NCI-H2171 (cell line): ENCODE results near the gene CORO7.
A peak's percentile ranks its signal among the peaks of the same experiment; 100 is the strongest.
"Not testable (repeated sequence)": the region's sequence is repeated elsewhere in the genome, so short reads cannot be mapped to it uniquely, and the experiment has no call there.

Source experiments
- DNase-seq: peaks from one replicate; lab custom pipeline; 2025; lab: John Stamatoyannopoulos, UW

The CORO7 gene

DNA sequence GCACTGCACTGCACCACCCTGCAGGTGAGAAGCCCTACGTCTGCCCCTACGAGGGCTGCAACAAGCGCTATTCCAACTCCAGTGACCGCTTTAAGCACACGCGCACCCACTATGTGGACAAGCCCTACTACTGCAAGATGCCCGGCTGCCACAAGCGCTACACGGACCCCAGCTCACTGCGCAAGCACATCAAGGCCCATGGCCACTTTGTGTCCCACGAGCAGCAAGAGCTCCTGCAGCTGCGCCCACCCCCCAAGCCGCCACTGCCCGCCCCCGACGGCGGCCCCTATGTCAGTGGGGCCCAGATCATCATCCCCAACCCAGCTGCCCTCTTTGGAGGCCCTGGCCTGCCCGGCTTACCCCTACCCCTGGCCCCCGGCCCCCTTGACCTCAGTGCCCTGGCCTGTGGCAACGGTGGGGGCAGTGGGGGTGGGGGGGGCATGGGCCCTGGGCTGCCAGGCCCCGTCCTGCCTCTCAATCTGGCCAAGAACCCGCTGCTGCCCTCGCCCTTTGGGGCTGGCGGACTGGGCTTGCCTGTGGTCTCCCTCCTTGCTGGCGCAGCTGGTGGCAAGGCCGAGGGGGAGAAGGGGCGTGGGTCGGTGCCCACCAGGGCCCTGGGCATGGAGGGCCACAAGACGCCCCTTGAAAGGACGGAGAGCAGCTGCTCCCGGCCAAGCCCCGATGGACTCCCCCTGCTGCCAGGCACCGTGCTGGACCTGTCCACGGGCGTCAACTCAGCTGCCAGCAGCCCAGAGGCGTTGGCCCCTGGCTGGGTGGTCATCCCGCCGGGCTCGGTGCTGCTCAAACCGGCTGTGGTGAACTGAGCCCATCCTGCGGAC is 79.5 kb downstream of the CORO7 start:
- no peak for DNase-seq

DNA sequence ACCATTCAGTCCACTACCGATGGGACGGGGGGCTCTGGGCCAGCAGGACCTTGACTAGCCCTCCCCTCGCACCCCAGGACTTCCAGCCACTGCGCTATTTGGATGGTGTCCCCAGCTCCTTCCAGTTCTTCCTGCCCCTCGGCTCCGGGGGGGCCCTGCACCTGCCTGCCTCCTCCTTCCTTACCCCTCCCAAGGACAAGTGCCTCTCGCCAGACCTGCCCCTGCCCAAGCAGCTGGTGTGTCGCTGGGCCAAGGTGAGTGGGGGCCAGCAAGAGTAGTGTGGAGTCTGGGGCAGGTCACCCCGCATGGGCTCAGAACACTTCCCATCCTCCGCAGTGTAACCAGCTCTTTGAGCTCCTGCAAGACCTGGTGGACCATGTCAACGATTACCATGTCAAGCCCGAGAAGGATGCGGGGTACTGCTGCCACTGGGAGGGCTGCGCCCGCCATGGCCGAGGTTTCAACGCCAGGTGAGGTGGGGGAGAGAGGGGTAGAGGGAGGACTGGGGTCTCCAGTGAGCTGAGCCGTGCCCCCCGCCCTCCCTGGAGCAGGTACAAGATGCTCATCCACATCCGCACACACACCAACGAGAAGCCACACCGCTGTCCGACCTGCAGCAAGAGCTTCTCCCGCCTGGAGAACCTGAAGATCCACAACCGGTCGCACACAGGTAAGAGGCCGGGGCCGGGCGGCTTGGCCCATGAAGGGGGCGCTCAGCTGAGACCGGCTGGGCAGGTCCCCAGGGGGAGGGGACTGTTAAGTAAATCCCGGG is 81.5 kb downstream of the CORO7 start:
- DNase-seq: no peak

DNA sequence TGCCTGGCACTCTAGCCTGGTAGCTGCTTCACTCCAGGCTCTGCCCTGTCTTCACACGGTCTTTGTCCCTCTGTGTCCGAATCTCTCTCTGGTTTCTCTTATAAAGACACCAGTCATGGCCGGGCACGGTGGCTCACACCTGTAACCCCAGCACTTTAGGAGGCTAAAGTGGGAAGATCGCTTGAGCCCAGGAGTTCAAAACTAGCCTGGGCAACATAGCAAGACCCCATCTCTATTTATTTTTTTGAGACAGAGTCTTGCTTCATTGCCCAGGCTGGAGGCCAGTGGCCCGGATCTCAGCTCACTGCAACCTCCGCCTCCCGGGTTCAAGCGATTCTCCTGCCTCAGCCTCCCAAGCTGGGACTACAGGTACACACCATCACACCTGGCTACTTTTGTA is 82.7 kb downstream of the CORO7 start:
- DNase-seq: not testable (repeated sequence)

GRCh38 chr16:4333308-4333638 is 83.1 kb downstream of the CORO7 start:
- DNase-seq: no peak

DNA sequence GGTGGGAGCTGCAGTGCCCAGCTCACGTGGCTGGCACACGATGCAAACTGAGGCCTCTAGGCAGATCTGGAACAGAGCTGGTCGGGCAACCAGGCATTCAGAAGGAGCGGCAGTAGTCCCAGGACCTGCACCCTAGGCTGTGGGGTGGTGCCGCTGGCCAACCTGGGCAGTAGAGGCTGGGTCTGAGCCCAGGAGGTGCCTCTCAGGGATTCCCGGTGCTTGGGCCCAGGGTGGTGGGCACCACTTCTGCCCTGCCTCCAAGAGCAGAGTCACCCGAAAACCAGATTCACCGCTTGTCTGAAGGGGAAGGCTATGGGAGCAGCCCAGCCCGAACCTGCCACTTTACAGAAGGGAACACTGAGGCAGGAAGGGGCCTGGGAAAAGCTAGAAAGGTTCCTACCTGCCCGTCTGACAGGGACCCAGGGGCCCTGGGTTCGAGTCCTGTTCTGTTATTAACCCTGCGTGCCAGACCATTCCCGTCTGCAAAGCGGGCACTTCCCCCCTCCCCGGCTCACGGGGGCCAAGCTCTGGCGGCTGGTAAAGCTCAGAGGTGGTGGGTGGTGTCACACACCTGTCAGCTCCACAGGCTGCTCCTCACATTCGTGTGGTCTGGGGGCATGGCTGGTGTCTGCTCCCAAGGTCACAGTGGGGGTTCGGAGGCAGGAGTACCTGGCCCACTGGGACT is 83.6 kb downstream of the CORO7 start:
- DNase-seq: no peak

DNA sequence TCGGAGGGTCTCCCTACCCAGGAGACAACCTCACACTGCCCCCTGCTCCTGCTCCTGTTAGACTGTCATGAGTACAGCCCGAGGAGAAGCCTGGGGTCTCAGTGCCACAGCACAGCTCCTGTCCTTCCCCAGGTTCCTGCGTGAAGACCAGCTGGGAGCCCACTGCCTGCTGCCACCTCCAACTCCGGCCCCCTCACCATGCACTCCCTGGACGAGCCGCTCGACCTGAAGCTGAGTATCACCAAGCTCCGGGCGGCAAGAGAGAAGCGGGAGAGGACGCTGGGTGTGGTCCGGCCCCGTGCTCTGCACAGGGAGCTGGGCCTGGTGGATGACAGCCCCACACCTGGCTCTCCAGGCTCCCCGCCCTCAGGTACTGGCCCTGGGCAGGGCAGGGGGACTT is 84.3 kb downstream of the CORO7 start:
- DNase-seq: no peak

- no peak for DNase-seq
These were observed 86.0 kb downstream of the CORO7 start for GRCh38 chr16:4330277-4330874.

- DNase-seq: no peak
These were observed 87.3 kb downstream of the CORO7 start for GRCh38 chr16:4328782-4329775.

DNA sequence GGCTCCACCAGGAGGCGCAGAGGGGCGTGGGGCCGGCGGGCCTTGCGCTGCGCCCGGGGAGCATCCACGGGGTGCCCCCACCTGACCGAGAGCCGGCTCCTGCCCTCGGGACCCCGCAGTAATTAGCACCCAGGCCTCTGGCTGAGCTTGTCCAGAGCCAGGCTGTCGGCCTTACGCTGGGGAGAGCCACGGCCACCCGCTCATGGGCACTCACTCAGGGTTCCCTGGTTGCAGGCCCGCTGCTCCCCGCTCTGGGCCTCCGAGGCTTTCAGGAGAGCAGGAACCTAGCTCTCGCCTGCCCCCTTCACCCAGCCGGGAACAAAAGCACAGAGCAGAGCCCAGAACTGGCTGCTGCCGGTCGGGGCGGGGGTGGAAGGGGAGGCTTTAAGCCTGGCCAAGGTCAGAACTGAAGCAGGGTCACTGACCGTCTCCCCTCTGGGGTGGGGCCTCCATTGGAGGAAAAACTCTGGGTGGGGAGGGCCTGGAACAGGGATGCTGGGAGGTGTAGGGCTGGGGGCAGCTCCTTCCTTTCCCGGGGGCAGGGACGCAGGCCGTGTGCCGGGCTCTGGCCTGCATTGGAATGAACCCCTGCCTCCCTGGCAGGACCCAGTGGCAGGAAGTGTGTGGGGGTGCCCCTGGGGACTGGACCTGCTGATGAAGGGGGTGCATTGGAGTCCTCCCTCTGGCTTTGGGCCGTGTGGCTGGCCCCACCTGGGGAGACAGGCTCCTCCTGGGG is 88.2 kb downstream of the CORO7 start:
- peak; percentile 67 for DNase-seq

DNA sequence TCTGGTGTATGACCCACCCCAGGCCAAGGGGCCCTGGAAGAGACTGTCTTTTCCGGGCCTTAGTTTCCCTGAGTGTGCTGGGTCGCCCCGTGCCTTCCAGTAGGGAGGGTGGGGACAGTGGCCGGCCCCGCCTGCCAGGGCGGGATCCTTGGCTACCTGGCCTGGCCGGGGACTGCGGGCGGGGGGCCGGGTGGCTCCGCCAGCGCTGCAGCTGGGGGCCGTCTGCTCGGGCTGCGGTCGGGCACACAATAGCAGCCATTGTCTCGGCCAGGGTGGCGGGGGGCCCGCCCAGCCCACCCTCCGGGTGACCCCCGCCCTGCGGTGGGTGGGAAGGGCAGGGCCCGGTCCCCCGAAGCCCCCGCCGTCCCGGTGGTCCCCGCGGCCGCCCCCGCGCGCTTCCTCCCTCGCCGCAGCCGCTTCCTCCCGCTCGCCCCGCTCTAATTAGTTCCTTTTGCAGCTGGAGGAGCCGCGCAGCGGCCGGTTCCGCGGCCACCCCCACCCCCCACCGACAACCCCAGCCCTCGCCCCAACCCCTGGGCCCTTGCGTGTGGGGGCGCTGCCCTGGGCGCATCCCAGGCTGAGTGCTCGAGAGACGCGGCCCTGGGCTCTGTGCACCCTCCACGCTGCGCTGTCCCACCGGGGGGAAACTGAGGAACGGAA is 88.9 kb downstream of the CORO7 start:
- no peak for DNase-seq

DNA sequence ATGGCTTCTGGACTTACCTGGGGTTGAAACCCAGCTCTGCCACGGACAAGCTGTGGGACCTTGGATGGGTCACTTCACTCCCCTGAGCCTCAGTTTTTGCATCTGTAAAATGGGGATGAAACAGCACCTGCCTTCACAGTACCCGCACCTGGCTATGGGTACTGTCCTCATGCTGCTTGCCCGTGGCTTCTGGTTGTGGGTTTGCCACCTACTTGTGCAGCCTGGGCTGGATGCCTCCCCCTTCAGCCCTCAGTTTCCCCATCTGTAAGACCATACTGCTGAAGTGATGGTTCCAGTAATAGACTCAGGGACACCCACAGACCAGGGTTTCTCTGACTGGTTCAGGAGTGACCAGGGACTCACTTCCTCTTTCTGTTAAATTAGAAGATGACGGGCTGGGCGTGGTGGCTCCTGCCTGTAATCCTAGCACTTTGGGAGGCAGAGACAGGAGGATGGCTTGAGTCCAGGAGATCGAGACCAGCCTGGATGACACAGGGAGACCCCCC is 91.1 kb downstream of the CORO7 start:
- no peak for DNase-seq

DNA sequence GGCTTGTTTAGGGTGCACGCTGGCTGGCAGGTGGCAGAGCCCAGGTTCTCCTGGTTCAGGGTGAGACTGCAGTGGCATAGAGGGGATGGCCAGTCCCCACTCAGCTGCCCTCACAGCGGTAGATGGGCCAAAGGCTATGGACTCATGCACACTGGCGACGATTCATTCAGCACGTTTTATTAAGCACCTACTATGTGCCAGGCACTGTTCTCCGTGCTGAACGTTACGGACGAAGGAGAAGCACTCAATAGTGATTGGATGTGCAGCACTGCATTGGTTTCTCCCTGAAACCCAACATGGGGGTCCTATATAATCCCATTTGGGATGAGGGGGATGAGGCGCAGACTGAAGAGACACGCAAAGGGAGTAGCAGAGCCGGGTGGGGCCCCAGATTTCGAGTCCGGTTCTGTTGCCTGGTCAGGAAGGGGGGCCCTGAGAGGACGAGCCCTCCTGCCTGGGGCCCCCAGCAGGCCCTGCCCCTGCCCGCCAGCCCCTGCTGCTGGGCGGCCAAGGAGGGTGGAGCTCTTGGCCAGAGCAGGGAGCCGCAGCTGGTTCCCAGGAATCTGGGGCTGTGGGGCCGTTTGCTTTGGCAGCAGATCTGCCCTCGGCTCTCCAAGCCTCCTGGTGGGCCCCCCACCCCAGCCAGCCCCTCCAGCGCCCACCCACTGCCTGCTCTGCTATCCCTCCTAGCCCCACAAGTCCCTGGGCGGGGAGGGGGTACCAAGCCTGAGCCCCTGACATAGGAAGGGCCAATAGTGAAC is 91.7 kb downstream of the CORO7 start:
- no peak for DNase-seq

GRCh38 chr16:4323845-4324488 is 92.4 kb downstream of the CORO7 start:
- DNase-seq: no peak

DNA sequence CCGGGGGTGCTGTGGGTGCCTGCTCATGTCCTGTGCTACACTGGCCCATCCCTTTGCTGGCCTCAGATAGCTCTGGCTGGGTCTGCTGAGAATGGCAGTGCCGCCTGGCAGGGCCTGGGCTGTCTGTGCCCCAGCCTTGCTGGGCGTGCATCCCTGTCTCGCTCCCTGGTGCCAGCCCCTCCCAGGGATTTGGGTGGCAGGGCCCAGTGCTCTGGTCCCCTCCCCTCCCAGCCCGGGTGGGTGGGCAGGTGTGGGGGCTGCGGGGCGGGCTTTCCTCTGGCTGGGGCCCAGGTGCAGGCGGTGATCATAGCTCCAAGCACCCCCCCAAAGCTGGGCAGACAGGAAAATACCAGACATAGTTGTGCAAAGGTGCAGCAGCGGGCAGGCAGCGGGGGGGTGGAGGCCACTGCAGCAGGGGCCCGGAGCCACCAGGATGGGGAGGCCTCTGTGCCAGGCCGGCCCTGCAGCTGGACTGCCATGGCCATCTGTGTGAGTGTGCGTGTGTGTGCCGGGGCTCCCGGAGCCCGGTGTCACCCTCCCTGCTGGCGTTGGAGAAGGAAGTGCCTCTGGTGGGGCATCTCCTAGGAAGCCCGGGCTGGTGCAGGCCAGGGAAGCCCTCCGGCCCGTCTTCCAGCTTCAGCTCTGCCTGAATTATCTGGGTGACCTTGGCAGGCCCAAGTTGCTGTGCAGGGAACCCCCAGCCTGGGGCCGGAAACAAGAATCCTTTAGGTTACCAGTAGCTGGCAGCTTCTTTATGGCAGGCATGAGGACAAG is 93.1 kb downstream of the CORO7 start:
- DNase-seq: no peak

- DNase-seq: no peak
These were observed 94.0 kb downstream of the CORO7 start for GRCh38 chr16:4322121-4323052.

DNA sequence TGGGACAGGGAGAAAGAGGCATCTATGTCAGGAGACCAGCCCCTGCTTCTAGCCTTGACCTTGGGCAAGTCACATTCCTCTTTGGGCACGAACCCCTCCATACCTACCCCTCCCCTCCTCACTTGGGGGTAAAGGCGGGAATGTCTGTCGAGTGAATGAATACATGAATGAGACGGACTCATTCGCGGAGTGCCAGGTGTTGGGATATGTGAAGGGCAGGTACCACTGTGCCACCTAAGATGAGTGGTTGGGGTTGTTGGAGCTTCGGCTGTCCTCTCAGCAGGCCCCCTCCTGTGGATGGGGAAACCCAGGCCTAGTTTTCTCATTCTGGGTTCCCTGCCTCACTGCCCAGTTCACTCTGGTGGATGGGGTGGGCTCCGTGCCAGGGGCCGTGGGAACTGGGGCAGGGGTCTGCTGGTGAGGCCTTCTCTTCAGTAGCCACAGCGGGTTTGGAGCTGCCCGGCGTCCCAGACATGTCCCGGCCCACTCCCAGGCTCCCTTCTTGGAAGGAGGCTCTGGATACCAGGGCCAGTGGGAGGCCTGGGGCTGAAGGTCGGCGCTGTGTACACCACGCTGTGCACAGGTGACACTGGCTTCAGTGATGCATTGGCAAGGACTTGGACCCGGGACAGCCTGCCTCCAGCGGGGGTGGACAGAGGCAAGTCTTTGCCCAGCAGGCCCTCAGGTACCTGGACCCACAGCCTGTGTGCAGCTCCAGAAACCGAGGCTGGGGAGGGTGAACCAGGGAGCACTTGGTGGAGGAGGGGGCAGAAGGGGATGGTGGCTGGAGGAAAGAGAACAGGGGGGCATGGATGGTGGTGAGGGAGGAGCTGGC is 94.9 kb downstream of the CORO7 start:
- no peak for DNase-seq
